PC-3 (cell line): Measurements from ENCODE around the gene RESP18.

Source experiments
- EZH2 ChIP-seq: fragments of 300-600 bp; sonication (generic); IDR thresholded peaks from one replicate; pipeline ENCODE4 v1.6.1; 2017; ENCODE audit warnings: antibody characterized with exemption, mild to moderate bottlenecking, low read length; ENCODE audit not compliant: unreplicated experiment
- EZH2phosphoT487 ChIP-seq: fragments of 300-600 bp; sonication (generic); IDR thresholded peaks from 2 replicates; pipeline ENCODE4 v1.6.1; 2018; ENCODE audit warnings: mild to moderate bottlenecking, antibody characterized with exemption, low read length, borderline replicate concordance
- TF ChIP-seq, protein P1 (sequence below): fragments of 300-600 bp; sonication (generic); conservative IDR thresholded peaks from 2 replicates; pipeline ENCODE4 v1.5.1; 2017; ENCODE audit warnings: antibody characterized with exemption, low read depth, mild to moderate bottlenecking, low read length

DNA sequence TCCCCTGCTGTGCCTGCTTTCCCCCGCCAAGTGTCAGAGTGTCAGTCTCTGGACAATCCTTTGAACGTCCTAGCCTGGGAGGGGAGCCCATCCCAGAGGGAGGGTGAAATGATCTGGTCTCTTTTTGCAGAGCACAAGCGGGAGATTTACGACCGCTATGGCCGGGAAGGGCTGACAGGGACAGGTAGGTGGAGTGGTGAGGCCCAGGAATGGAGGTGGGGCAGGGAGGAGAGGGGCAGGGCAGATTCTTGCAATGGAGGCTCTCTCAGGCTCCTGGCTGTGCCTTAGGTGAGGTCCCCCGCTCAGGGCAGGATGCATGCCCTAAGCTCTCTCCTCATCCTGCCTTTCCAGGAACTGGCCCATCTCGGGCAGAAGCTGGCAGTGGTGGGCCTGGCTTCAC, 51.0 kb downstream of the RESP18 start:
- TF ChIP-seq, protein P1, sequence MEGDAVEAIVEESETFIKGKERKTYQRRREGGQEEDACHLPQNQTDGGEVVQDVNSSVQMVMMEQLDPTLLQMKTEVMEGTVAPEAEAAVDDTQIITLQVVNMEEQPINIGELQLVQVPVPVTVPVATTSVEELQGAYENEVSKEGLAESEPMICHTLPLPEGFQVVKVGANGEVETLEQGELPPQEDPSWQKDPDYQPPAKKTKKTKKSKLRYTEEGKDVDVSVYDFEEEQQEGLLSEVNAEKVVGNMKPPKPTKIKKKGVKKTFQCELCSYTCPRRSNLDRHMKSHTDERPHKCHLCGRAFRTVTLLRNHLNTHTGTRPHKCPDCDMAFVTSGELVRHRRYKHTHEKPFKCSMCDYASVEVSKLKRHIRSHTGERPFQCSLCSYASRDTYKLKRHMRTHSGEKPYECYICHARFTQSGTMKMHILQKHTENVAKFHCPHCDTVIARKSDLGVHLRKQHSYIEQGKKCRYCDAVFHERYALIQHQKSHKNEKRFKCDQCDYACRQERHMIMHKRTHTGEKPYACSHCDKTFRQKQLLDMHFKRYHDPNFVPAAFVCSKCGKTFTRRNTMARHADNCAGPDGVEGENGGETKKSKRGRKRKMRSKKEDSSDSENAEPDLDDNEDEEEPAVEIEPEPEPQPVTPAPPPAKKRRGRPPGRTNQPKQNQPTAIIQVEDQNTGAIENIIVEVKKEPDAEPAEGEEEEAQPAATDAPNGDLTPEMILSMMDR: no peak
- TF ChIP-seq EZH2 (no peak), EZH2phosphoT487 (no peak)
